Endothelial cell of umbilical vein (primary cell): ENCODE measurements around the gene RFX7.

ENCODE experiments used
- CTCF ChIP-seq, 2 donors: IDR thresholded peaks; 1 replicate in 1 of 2; 2 replicates in 1 of 2; pipeline ENCODE4 v1.5.1; 2011; ENCODE audit warnings: low read length in 2 of 2, mild to moderate bottlenecking in 2 of 2, moderate library complexity in 2 of 2, control low read depth in 1 of 2, inconsistent platforms in 1 of 2, low read depth in 1 of 2; ENCODE audit not compliant: insufficient read depth in 1 of 2; ENCODE audit errors: extremely low read depth in 1 of 2
- EZH2 ChIP-seq: IDR thresholded peaks from 2 replicates; pipeline ENCODE4 v1.6.1; 2012; ENCODE audit warnings: borderline replicate concordance, low read depth, mild to moderate bottlenecking, moderate library complexity, low read length, inconsistent platforms; ENCODE audit not compliant: severe bottlenecking
- GATA2 ChIP-seq: IDR thresholded peaks from 2 replicates; pipeline ENCODE4 v1.7.0; 2011; ENCODE audit warnings: low read depth, mild to moderate bottlenecking, moderate library complexity, mixed read lengths, low read length; ENCODE audit not compliant: insufficient read length, insufficient read depth
- POLR2A ChIP-seq: IDR thresholded peaks from 2 replicates; pipeline ENCODE4 v1.6.1; 2012; ENCODE audit warnings: low read depth, mild to moderate bottlenecking, control low read depth, low read length

DNA sequence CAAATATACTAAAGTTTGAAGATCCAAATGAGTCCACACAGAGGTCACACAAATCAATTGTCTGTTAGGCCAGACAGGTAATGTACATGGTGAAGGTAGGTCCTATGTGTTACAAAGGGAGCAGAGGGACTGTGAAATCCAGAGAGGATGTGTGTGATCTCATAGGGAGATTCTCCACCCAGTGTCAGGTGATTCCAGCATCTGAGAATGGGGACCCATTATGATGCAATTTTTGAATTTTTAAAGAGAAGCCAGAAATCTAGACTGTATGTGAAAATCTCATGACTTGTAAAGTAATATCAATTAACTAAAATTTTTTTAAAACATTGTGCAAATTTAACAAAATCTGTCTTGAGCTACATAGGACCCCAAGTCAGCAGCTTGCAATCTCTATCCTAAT lies 192.0 kb downstream of the RFX7 start:
- TF ChIP-seq POLR2A (no peak), CTCF (IDR thresholded peaks at IDR 0.05; ENCODE audit: extremely low read depth in 1 of 2, insufficient read depth in 1 of 2, low read depth in 1 of 2, low read length in 2 of 2) (no peak), GATA2 (no peak), EZH2 (no peak)
